DND-41 (cell line): ENCODE results near the gene CHMP6.

Source experiments
- ATAC-seq: fragments of 200-7000 bp; cut with Tn5 transposase; 3 replicates; pipeline ENCODE4 v1.9.1; 2021; ENCODE audit warnings: low read depth; ENCODE audit not compliant: insufficient read depth
- DNase-seq: peaks from one replicate; pipeline ENCODE4 v3.0.0-alpha.2; 2020
- H2AFZ ChIP-seq: 2 replicates; pipeline ENCODE4 v1.6.0; 2012; ENCODE audit warnings: low read depth, low read length
- H3K27ac ChIP-seq: 2 replicates; pipeline ENCODE4 v1.5.1; 2012; ENCODE audit warnings: low read length, inconsistent platforms
- H3K27me3 ChIP-seq: fragments of 200-600 bp; sonication (generic); 2 replicates; pipeline ENCODE4 v1.6.0; 2012; ENCODE audit warnings: low read length, mild to moderate bottlenecking, inconsistent platforms; ENCODE audit not compliant: insufficient read depth, poor library complexity
- H3K36me3 ChIP-seq: 2 replicates; pipeline ENCODE4 v1.5.1; 2012; ENCODE audit warnings: low read length, inconsistent platforms; ENCODE audit not compliant: insufficient read depth
- H3K4me1 ChIP-seq: 2 replicates; pipeline ENCODE4 v1.5.1; 2012; ENCODE audit warnings: mild to moderate bottlenecking, low read length; ENCODE audit not compliant: insufficient read depth
- H3K4me2 ChIP-seq: 2 replicates; pipeline ENCODE4 v1.6.0; 2012; ENCODE audit warnings: mild to moderate bottlenecking, moderate library complexity, low read length, inconsistent platforms; ENCODE audit not compliant: insufficient read depth
- H3K4me3 ChIP-seq, 2 experiments: fragments of 200-600 bp in 1 of 2; shearing (Covaris generic) in 1 of 2; 2 replicates each; pipeline ENCODE4 v1.5.1; 2012 to 2016; ENCODE audit warnings: inconsistent platforms in 2 of 2, low read length in 2 of 2, mild to moderate bottlenecking in 2 of 2, low read depth in 1 of 2, moderate library complexity in 1 of 2
- H3K79me2 ChIP-seq: 2 replicates; pipeline ENCODE4 v1.6.0; 2012; ENCODE audit warnings: low read length, inconsistent platforms; ENCODE audit not compliant: insufficient read depth
- H3K9ac ChIP-seq: 2 replicates; pipeline ENCODE4 v1.6.0; 2012; ENCODE audit warnings: low read depth, mild to moderate bottlenecking, inconsistent platforms, low read length, moderate library complexity
- H3K9me3 ChIP-seq: 2 replicates; pipeline ENCODE4 v1.5.1; 2012; ENCODE audit warnings: low read length, moderate library complexity, mild to moderate bottlenecking, inconsistent platforms; ENCODE audit not compliant: insufficient read depth, severe bottlenecking
- H4K20me1 ChIP-seq: 2 replicates; pipeline ENCODE4 v1.6.0; 2012; ENCODE audit warnings: low read length; ENCODE audit not compliant: insufficient read depth
- EZH2 ChIP-seq: IDR thresholded peaks from 3 replicates; pipeline ENCODE4 v1.6.1; 2012; ENCODE audit warnings: borderline replicate concordance, low read depth, mild to moderate bottlenecking, moderate library complexity, low read length, inconsistent platforms; ENCODE audit not compliant: severe bottlenecking
- TF ChIP-seq, protein P1 (sequence below): IDR thresholded peaks from 2 replicates; pipeline ENCODE4 v1.5.1; 2012; ENCODE audit warnings: borderline replicate concordance, low read length, moderate library complexity, mild to moderate bottlenecking; ENCODE audit not compliant: poor library complexity, severe bottlenecking; ENCODE audit errors: extremely low read depth

The CHMP6 gene

DNA sequence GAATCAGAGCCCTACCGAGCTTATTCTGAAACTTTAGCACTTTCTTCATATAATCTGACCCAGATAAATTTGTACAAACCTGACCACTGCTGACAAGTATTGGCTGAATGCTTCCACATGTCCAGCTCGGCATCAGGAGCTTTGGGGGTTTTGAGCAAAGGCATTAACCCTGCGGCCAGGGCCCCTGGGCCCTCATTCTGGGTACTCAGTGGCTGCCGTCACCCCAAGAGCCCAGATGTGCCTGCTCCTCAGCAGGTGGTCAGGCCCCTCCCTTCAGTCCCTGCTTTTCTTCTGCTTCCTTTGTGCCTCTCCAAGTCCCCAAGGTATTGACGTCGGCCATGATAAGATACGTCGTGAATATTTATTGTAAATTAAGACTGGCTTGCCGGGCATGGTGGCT is 47.3 kb upstream of the CHMP6 start:
- no peak for TF ChIP-seq EZH2
- TF ChIP-seq, protein P1, sequence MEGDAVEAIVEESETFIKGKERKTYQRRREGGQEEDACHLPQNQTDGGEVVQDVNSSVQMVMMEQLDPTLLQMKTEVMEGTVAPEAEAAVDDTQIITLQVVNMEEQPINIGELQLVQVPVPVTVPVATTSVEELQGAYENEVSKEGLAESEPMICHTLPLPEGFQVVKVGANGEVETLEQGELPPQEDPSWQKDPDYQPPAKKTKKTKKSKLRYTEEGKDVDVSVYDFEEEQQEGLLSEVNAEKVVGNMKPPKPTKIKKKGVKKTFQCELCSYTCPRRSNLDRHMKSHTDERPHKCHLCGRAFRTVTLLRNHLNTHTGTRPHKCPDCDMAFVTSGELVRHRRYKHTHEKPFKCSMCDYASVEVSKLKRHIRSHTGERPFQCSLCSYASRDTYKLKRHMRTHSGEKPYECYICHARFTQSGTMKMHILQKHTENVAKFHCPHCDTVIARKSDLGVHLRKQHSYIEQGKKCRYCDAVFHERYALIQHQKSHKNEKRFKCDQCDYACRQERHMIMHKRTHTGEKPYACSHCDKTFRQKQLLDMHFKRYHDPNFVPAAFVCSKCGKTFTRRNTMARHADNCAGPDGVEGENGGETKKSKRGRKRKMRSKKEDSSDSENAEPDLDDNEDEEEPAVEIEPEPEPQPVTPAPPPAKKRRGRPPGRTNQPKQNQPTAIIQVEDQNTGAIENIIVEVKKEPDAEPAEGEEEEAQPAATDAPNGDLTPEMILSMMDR: no peak
- H3K9me3 ChIP-seq: no peaks in the 10 kb centered on the region
- H3K79me2 ChIP-seq: no peaks in the 10 kb centered on the region
- H3K9ac ChIP-seq: no peak overlapping the region
- no peak for DNase-seq
- no peak overlapping the region for H3K27ac ChIP-seq
- H3K4me3 ChIP-seq: no peak overlapping the region
- H3K4me2 ChIP-seq: no peak overlapping the region
- peaks cover 69% of the 10 kb centered on the region for H3K36me3 ChIP-seq
- ATAC-seq: no peak
- H3K27me3 ChIP-seq: no peaks in the 10 kb centered on the region
- H2AFZ ChIP-seq: no peak overlapping the region
- peaks cover 6% of the 10 kb centered on the region for H3K4me1 ChIP-seq
- no peaks in the 10 kb centered on the region; the same call in 1 of the 2 replicates for H4K20me1 ChIP-seq

DNA sequence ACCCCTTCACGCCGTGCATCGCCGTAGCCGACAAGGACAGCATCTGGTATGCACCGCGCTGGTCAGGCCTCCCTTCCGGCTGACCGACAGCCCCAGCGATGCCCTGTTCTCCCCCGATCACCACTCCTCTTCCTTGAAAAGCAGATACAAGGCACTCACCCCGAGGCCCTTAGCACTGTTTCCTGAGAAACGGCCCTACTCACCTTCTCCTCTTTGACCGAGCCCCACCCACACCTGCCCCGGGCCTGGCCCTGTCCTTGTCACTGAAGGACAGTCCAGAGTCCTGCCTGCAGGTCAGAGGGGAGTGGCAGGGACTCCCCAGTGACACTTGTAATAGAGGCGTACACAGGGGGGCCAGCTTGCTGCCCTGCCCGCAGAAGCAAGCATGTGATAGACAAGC is 45.9 kb upstream of the CHMP6 start:
- H3K79me2 ChIP-seq: no peaks in the 10 kb centered on the region
- no peak overlapping the region for H3K4me2 ChIP-seq
- no peak overlapping the region for H2AFZ ChIP-seq
- no peaks in the 10 kb centered on the region for H3K27me3 ChIP-seq
- H3K9me3 ChIP-seq: no peaks in the 10 kb centered on the region
- ATAC-seq: no peak
- no peak overlapping the region for H3K27ac ChIP-seq
- DNase-seq: no peak
- H3K4me1 ChIP-seq: no peaks in the 10 kb centered on the region
- H3K9ac ChIP-seq: no peak overlapping the region
- no peak overlapping the region for H3K4me3 ChIP-seq
- no peak for TF ChIP-seq EZH2
- TF ChIP-seq, protein P1: no peak
- peaks cover 68% of the 10 kb centered on the region for H3K36me3 ChIP-seq
- H4K20me1 ChIP-seq: no peaks in the 10 kb centered on the region; the same call in 1 of the 2 replicates

DNA sequence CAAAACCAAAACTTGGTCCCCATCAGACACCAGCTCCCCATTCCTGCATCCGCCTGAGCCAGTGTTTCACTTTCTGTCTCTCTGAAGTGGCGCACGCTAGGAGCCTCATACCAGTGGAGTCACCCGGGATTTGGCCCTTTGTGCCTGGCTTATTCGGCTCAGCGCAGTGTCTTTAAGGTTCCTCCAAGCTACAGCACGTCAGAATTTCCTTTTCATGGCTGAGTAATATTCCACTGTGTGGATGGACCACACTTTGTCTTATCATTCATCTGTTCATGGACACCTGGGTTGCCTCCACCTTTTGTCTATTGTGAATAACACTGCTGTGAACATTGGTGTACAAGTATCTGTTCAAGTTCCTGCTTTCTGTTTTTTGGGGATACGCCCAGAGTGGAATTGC is 45.2 kb upstream of the CHMP6 start:
- Histone ChIP-seq H3K79me2 (no peaks in the 10 kb centered on the region), H3K4me1 (no peaks in the 10 kb centered on the region), H3K36me3 (peaks cover 68% of the 10 kb centered on the region), H3K9me3 (no peaks in the 10 kb centered on the region), H3K9ac (no peak overlapping the region), H4K20me1 (no peaks in the 10 kb centered on the region), H3K27ac (no peak overlapping the region), H2AFZ (no peak overlapping the region), H3K4me2 (no peak overlapping the region), H3K27me3 (no peaks in the 10 kb centered on the region), H3K4me3 (no peak overlapping the region)
- no peak for ATAC-seq
- TF ChIP-seq, protein P1: no peak
- TF ChIP-seq EZH2: no peak
- DNase-seq: no peak
